GM19328 (cell line): ENCODE measurements around the gene POU6F2.
"Not testable (repeated sequence)": the region's sequence is repeated elsewhere in the genome, so short reads cannot be mapped to it uniquely, and the experiment has no call there.

Experiments
- ATAC-seq: cut with Tn5 transposase; IDR thresholded peaks from one replicate; pipeline ENCODE4 v1.9.1; 2021; ENCODE audit warnings: mild to moderate bottlenecking, moderate library complexity; ENCODE audit not compliant: unreplicated experiment

Gene POU6F2

GRCh38 chr7:39338716-39339115, 361.0 kb downstream of the POU6F2 start:
- ATAC-seq, result no peak

- no peak for ATAC-seq
Observed at GRCh38 chr7:39339591-39339990, 361.9 kb downstream of the POU6F2 start.

- ATAC-seq, result no peak
Observed at GRCh38 chr7:39341083-39341482, 363.4 kb downstream of the POU6F2 start.

GRCh38 chr7:39342763-39343162, 365.1 kb downstream of the POU6F2 start:
- no peak for ATAC-seq

GRCh38 chr7:39349452-39350123, 371.9 kb downstream of the POU6F2 start:
- no peak for ATAC-seq

GRCh38 chr7:39353615-39354376, 376.1 kb downstream of the POU6F2 start:
- no peak for ATAC-seq

GRCh38 chr7:39355664-39356063, 378.0 kb downstream of the POU6F2 start:
- ATAC-seq, result no peak

GRCh38 chr7:39356172-39356925, 378.6 kb downstream of the POU6F2 start:
- no peak for ATAC-seq

GRCh38 chr7:39357648-39358047, 379.9 kb downstream of the POU6F2 start:
- no peak for ATAC-seq

- no peak for ATAC-seq
Observed at GRCh38 chr7:39360038-39360437, 382.3 kb downstream of the POU6F2 start.

GRCh38 chr7:39360766-39361165, 383.1 kb downstream of the POU6F2 start:
- ATAC-seq, result no peak

- ATAC-seq, result no peak
Observed at GRCh38 chr7:39365751-39366295, 388.1 kb downstream of the POU6F2 start.

GRCh38 chr7:39367451-39367850, 389.7 kb downstream of the POU6F2 start:
- ATAC-seq, result no peak

GRCh38 chr7:39367943-39368342, 390.2 kb downstream of the POU6F2 start:
- no peak for ATAC-seq

- ATAC-seq, result no peak
Observed at GRCh38 chr7:39372383-39372782, 394.7 kb downstream of the POU6F2 start.

- ATAC-seq, result no peak
Observed at GRCh38 chr7:39374436-39375040, 396.8 kb downstream of the POU6F2 start.

- no peak for ATAC-seq
Observed at GRCh38 chr7:39375047-39375873, 397.6 kb downstream of the POU6F2 start.

GRCh38 chr7:39375874-39376190, 398.1 kb downstream of the POU6F2 start:
- no peak for ATAC-seq

- ATAC-seq, result not testable (repeated sequence)
Observed at GRCh38 chr7:39376881-39377280, 399.2 kb downstream of the POU6F2 start.

- ATAC-seq, result no peak
Observed at GRCh38 chr7:39379416-39379815, 401.7 kb downstream of the POU6F2 start.
